GM23338 (cell line): ENCODE results near the gene HIVEP2. TPM values are rescaled to one million over a fixed set of nuclear protein-coding genes. Genes with fewer than 3 reads are reported as not detected.

Experiments used
- CREB1 ChIP-seq: fragments of 250-450 bp; sonication (Bioruptor Pico); IDR thresholded peaks from 2 replicates; pipeline ENCODE4 v1.5.0; 2020; ENCODE audit warnings: low read depth, mild to moderate bottlenecking, moderate library complexity
- EZH2 ChIP-seq: fragments of 200-600 bp; sonication (generic); IDR thresholded peaks from one replicate; pipeline ENCODE4 v1.8.0; 2017; ENCODE audit warnings: antibody characterized with exemption, mild to moderate bottlenecking, low read depth; ENCODE audit not compliant: unreplicated experiment
- EZH2phosphoT487 ChIP-seq: fragments of 200-600 bp; sonication (generic); IDR thresholded peaks from one replicate; pipeline ENCODE4 v1.8.1; 2018; ENCODE audit warnings: antibody characterized with exemption; ENCODE audit not compliant: unreplicated experiment
- JUNB ChIP-seq: IDR thresholded peaks from one replicate; pipeline ENCODE4 v1.6.1; 2016; ENCODE audit warnings: antibody characterized with exemption; ENCODE audit not compliant: unreplicated experiment
- NANOG ChIP-seq: IDR thresholded peaks from 2 replicates; pipeline ENCODE4 v1.6.1; 2016; ENCODE audit warnings: antibody characterized with exemption, borderline replicate concordance
- POLR2AphosphoS5 ChIP-seq: IDR thresholded peaks from 2 replicates; pipeline ENCODE4 v1.6.1; 2016; ENCODE audit warnings: antibody characterized with exemption, low read depth
- ZNF114 ChIP-seq: fragments of 250-450 bp; sonication (Bioruptor Pico); IDR thresholded peaks from 2 replicates; pipeline ENCODE4 v1.5.0; 2020; ENCODE audit warnings: mild to moderate bottlenecking, moderate library complexity
- ZNF331 ChIP-seq: fragments of 250-450 bp; sonication (Bioruptor Pico); IDR thresholded peaks from 2 replicates; pipeline ENCODE4 v1.5.0; 2020; ENCODE audit warnings: low read depth, mild to moderate bottlenecking, moderate library complexity
- polyA plus RNA-seq: library from polyadenylated mRNA; unstranded; fragments of >200 nt; fragmentation: Nextera tagmentation; extraction: Ambion mirVana; gene quantifications from 2 replicates; pipeline ENCODE4 v1.2.1, GENCODE V29; 2016
- total RNA-seq: library from RNA; depleted of rRNA; stranded (reverse); fragments of >200 nt; shearing (Covaris generic); gene quantifications from 2 replicates; pipeline ENCODE4 v1.2.3, GENCODE V29; 2014
- TF ChIP-seq, protein P1 (sequence below): fragments of 250-450 bp; sonication (Bioruptor Pico); IDR thresholded peaks from 2 replicates; pipeline ENCODE4 v1.5.0; 2020; ENCODE audit warnings: mild to moderate bottlenecking, moderate library complexity
- TF ChIP-seq, protein P2 (sequence below): IDR thresholded peaks from one replicate; pipeline ENCODE4 v1.6.1; 2018; ENCODE audit warnings: antibody characterized with exemption; ENCODE audit not compliant: unreplicated experiment

HIVEP2 gene
- total and polyA plus RNA-seq, 2 experiments from 2014 or later = 1.5 to 7.4 TPM

DNA sequence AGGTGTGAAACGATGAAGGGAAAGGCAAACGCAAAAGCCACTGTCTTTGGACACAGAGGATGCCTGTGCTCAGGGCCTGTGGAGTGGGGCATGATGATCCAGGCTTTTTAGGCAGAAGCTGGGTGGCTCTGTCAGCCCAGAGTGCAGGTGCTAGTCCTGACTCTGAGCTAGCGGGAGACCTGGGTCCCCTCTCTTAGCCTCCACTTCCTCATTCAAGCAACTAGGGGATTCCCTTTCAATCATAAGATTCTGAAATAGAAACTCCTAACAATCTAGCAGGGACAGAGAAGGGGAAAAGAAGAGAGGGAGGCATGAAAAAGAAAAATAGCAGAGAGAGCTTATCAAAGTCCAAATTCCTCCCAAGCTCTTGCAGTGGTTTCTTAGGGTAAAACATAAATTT is 7.6 kb upstream of the HIVEP2 start (continued):
- TF ChIP-seq, protein P1, sequence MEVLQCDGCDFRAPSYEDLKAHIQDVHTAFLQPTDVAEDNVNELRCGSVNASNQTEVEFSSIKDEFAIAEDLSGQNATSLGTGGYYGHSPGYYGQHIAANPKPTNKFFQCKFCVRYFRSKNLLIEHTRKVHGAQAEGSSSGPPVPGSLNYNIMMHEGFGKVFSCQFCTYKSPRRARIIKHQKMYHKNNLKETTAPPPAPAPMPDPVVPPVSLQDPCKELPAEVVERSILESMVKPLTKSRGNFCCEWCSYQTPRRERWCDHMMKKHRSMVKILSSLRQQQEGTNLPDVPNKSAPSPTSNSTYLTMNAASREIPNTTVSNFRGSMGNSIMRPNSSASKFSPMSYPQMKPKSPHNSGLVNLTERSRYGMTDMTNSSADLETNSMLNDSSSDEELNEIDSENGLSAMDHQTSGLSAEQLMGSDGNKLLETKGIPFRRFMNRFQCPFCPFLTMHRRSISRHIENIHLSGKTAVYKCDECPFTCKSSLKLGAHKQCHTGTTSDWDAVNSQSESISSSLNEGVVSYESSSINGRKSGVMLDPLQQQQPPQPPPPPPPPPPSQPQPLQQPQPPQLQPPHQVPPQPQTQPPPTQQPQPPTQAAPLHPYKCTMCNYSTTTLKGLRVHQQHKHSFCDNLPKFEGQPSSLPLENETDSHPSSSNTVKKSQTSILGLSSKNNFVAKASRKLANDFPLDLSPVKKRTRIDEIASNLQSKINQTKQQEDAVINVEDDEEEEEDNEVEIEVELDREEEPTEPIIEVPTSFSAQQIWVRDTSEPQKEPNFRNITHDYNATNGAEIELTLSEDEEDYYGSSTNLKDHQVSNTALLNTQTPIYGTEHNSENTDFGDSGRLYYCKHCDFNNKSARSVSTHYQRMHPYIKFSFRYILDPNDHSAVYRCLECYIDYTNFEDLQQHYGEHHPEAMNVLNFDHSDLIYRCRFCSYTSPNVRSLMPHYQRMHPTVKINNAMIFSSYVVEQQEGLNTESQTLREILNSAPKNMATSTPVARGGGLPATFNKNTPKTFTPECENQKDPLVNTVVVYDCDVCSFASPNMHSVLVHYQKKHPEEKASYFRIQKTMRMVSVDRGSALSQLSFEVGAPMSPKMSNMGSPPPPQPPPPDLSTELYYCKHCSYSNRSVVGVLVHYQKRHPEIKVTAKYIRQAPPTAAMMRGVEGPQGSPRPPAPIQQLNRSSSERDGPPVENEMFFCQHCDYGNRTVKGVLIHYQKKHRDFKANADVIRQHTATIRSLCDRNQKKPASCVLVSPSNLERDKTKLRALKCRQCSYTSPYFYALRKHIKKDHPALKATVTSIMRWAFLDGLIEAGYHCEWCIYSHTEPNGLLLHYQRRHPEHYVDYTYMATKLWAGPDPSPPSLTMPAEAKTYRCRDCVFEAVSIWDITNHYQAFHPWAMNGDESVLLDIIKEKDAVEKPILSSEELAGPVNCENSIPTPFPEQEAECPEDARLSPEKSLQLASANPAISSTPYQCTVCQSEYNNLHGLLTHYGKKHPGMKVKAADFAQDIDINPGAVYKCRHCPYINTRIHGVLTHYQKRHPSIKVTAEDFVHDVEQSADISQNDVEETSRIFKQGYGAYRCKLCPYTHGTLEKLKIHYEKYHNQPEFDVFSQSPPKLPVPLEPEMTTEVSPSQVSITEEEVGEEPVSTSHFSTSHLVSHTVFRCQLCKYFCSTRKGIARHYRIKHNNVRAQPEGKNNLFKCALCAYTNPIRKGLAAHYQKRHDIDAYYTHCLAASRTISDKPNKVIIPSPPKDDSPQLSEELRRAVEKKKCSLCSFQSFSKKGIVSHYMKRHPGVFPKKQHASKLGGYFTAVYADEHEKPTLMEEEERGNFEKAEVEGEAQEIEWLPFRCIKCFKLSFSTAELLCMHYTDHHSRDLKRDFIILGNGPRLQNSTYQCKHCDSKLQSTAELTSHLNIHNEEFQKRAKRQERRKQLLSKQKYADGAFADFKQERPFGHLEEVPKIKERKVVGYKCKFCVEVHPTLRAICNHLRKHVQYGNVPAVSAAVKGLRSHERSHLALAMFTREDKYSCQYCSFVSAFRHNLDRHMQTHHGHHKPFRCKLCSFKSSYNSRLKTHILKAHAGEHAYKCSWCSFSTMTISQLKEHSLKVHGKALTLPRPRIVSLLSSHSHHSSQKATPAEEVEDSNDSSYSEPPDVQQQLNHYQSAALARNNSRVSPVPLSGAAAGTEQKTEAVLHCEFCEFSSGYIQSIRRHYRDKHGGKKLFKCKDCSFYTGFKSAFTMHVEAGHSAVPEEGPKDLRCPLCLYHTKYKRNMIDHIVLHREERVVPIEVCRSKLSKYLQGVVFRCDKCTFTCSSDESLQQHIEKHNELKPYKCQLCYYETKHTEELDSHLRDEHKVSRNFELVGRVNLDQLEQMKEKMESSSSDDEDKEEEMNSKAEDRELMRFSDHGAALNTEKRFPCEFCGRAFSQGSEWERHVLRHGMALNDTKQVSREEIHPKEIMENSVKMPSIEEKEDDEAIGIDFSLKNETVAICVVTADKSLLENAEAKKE (CRISPR knock-in tag) = no peak
- TF ChIP-seq JUNB (no peak), POLR2AphosphoS5 (no peak), ZNF331 (CRISPR knock-in tag) (no peak), CREB1 (CRISPR knock-in tag) (no peak), NANOG (no peak), EZH2 (no peak), EZH2phosphoT487 (no peak), ZNF114 (CRISPR knock-in tag) (no peak)
- TF ChIP-seq, protein P2, sequence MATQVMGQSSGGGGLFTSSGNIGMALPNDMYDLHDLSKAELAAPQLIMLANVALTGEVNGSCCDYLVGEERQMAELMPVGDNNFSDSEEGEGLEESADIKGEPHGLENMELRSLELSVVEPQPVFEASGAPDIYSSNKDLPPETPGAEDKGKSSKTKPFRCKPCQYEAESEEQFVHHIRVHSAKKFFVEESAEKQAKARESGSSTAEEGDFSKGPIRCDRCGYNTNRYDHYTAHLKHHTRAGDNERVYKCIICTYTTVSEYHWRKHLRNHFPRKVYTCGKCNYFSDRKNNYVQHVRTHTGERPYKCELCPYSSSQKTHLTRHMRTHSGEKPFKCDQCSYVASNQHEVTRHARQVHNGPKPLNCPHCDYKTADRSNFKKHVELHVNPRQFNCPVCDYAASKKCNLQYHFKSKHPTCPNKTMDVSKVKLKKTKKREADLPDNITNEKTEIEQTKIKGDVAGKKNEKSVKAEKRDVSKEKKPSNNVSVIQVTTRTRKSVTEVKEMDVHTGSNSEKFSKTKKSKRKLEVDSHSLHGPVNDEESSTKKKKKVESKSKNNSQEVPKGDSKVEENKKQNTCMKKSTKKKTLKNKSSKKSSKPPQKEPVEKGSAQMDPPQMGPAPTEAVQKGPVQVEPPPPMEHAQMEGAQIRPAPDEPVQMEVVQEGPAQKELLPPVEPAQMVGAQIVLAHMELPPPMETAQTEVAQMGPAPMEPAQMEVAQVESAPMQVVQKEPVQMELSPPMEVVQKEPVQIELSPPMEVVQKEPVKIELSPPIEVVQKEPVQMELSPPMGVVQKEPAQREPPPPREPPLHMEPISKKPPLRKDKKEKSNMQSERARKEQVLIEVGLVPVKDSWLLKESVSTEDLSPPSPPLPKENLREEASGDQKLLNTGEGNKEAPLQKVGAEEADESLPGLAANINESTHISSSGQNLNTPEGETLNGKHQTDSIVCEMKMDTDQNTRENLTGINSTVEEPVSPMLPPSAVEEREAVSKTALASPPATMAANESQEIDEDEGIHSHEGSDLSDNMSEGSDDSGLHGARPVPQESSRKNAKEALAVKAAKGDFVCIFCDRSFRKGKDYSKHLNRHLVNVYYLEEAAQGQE = no peak
